ENCODE data around the gene MESD. TPM values are rescaled to one million over a fixed set of nuclear protein-coding genes. Genes with fewer than 3 reads are reported as not detected.

Gene MESD
- total and polyA plus RNA-seq, 9 of the 15 experiments (the other 6 are each of a cell fraction or from before 2014, with no cell fraction given) = 11.3 to 39.7 (median 22.8) TPM

- TF ChIP-seq SAP30 (IDR thresholded peaks at IDR 0.05; ENCODE audit: borderline replicate concordance, insufficient read depth, low read depth, low read length, poor library complexity, severe bottlenecking) (peak; percentile 11), NUFIP1 (IDR thresholded peaks at IDR 0.05; ENCODE audit: partially characterized antibody) (no peak), ZNF444 (CRISPR knock-in tag; IDR thresholded peaks at IDR 0.05) (no peak), ZBTB8A (IDR thresholded peaks at IDR 0.05; ENCODE audit: partially characterized antibody) (no peak), TOE1 (IDR thresholded peaks at IDR 0.05; ENCODE audit: borderline replicate concordance) (no peak), TOE1 (CRISPR knock-in tag; IDR thresholded peaks at IDR 0.05; ENCODE audit: borderline replicate concordance, low read depth) (no peak), ZBTB17 (CRISPR knock-in tag; IDR thresholded peaks at IDR 0.05) (no peak), RB1 (IDR thresholded peaks at IDR 0.05; ENCODE audit: low read depth) (peak; percentile 45; the same call in 1 of the 2 replicates), ZNF212 (CRISPR knock-in tag; IDR thresholded peaks at IDR 0.05) (no peak), ZNF133 (CRISPR knock-in tag; IDR thresholded peaks at IDR 0.05) (no peak), ZNF165 (CRISPR knock-in tag; IDR thresholded peaks at IDR 0.05; ENCODE audit: borderline replicate concordance) (no peak), ZNF695 (CRISPR knock-in tag; IDR thresholded peaks at IDR 0.05) (no peak), KLF13 (tag; IDR thresholded peaks at IDR 0.05; ENCODE audit: borderline replicate concordance, low read depth) (no peak), ZC3H8 (IDR thresholded peaks at IDR 0.05) (no peak), ZNF76 (CRISPR knock-in tag; IDR thresholded peaks at IDR 0.05; ENCODE audit: borderline replicate concordance) (no peak)
- TF ChIP-seq, protein P1, sequence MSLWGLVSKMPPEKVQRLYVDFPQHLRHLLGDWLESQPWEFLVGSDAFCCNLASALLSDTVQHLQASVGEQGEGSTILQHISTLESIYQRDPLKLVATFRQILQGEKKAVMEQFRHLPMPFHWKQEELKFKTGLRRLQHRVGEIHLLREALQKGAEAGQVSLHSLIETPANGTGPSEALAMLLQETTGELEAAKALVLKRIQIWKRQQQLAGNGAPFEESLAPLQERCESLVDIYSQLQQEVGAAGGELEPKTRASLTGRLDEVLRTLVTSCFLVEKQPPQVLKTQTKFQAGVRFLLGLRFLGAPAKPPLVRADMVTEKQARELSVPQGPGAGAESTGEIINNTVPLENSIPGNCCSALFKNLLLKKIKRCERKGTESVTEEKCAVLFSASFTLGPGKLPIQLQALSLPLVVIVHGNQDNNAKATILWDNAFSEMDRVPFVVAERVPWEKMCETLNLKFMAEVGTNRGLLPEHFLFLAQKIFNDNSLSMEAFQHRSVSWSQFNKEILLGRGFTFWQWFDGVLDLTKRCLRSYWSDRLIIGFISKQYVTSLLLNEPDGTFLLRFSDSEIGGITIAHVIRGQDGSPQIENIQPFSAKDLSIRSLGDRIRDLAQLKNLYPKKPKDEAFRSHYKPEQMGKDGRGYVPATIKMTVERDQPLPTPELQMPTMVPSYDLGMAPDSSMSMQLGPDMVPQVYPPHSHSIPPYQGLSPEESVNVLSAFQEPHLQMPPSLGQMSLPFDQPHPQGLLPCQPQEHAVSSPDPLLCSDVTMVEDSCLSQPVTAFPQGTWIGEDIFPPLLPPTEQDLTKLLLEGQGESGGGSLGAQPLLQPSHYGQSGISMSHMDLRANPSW (CRISPR knock-in tag; IDR thresholded peaks at IDR 0.05) = no peak
- TF ChIP-seq, protein P2, sequence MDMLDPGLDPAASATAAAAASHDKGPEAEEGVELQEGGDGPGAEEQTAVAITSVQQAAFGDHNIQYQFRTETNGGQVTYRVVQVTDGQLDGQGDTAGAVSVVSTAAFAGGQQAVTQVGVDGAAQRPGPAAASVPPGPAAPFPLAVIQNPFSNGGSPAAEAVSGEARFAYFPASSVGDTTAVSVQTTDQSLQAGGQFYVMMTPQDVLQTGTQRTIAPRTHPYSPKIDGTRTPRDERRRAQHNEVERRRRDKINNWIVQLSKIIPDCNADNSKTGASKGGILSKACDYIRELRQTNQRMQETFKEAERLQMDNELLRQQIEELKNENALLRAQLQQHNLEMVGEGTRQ (CRISPR knock-in tag; IDR thresholded peaks at IDR 0.05) = no peak
Observed at GRCh38 chr15:81000624-81001151, 11.1 kb upstream of the MESD start, which contains the start of gene TLNRD1 (continued).
